HG03457 (cell line): Measurements from ENCODE around the gene PSMD14.
"Not testable (repeated sequence)": the region's sequence is repeated elsewhere in the genome, so short reads cannot be mapped to it uniquely, and the experiment has no call there.

Source experiments
- ATAC-seq: cut with Tn5 transposase; IDR thresholded peaks from one replicate; pipeline ENCODE4 v1.9.1; 2021; ENCODE audit warnings: moderate number of reproducible peaks; ENCODE audit not compliant: unreplicated experiment

The PSMD14 gene

GRCh38 chr2:161332371-161332967, 24.2 kb downstream of the PSMD14 start:
- no peak for ATAC-seq

- no peak for ATAC-seq
Measured at GRCh38 chr2:161335626-161336025, 27.4 kb downstream of the PSMD14 start.

- ATAC-seq, result no peak
Measured at GRCh38 chr2:161337247-161337646, 29.0 kb downstream of the PSMD14 start.

- ATAC-seq, result not testable (repeated sequence)
Measured at GRCh38 chr2:161339532-161339931, 31.3 kb downstream of the PSMD14 start.

GRCh38 chr2:161340930-161341413, 32.7 kb downstream of the PSMD14 start:
- ATAC-seq, result not testable (repeated sequence)

- no peak for ATAC-seq
Measured at GRCh38 chr2:161343235-161343634, 35.0 kb downstream of the PSMD14 start.

- no peak for ATAC-seq
Measured at GRCh38 chr2:161344692-161345091, 36.5 kb downstream of the PSMD14 start.

GRCh38 chr2:161351678-161352077, 43.5 kb downstream of the PSMD14 start:
- no peak for ATAC-seq

GRCh38 chr2:161352719-161353118, 44.5 kb downstream of the PSMD14 start:
- ATAC-seq, result no peak

GRCh38 chr2:161353543-161353942, 45.3 kb downstream of the PSMD14 start:
- no peak for ATAC-seq

GRCh38 chr2:161354106-161354505, 45.9 kb downstream of the PSMD14 start:
- ATAC-seq, result no peak

GRCh38 chr2:161355106-161355505, 46.9 kb downstream of the PSMD14 start:
- ATAC-seq, result no peak

- ATAC-seq, result no peak
Measured at GRCh38 chr2:161355983-161356382, 47.8 kb downstream of the PSMD14 start.

- ATAC-seq, result no peak
Measured at GRCh38 chr2:161357097-161357496, 48.9 kb downstream of the PSMD14 start.

- no peak for ATAC-seq
Measured at GRCh38 chr2:161358838-161359237, 50.6 kb downstream of the PSMD14 start.

GRCh38 chr2:161360095-161360654, 52.0 kb downstream of the PSMD14 start:
- not testable (repeated sequence) for ATAC-seq

- ATAC-seq, result no peak
Measured at GRCh38 chr2:161362568-161363166, 54.4 kb downstream of the PSMD14 start.

GRCh38 chr2:161367675-161368074, 59.5 kb downstream of the PSMD14 start:
- no peak for ATAC-seq

- ATAC-seq, result no peak
Measured at GRCh38 chr2:161369311-161369710, 61.1 kb downstream of the PSMD14 start.

- no peak for ATAC-seq
Measured at GRCh38 chr2:161370981-161371380, 62.8 kb downstream of the PSMD14 start.

GRCh38 chr2:161371869-161372268, 63.6 kb downstream of the PSMD14 start:
- no peak for ATAC-seq

GRCh38 chr2:161373942-161374341, 65.7 kb downstream of the PSMD14 start:
- ATAC-seq, result no peak
